HG03139 (cell line): Measurements from ENCODE around the gene IQCN.

Source experiments
- ATAC-seq: cut with Tn5 transposase; IDR thresholded peaks from one replicate; pipeline ENCODE4 v1.9.1; 2021; ENCODE audit not compliant: unreplicated experiment

The IQCN gene

GRCh38 chr19:18266771-18267686 lies 7.2 kb downstream of the IQCN start:
- ATAC-seq, result no peak

DNA sequence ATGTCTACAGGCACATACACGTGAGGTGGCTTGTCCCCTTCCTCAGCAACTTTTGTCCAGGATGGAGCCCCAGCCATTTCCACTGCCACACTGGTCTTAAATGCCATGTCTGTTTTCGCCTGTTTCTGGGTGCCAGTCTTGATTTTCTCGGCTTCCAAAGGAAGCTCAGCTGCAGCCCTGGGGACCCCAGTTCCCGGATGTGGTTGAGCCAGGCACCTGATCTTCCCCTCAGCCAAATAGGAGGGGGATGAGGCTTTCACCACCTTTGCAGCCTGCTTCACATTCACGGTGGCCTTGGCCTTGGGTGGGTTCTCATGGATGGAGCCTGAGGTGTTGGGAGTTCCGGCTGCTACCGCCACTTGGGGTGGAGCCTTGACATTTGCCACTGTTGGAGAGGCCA lies 8.7 kb downstream of the IQCN start:
- no peak for ATAC-seq

GRCh38 chr19:18264971-18265540 lies 9.2 kb downstream of the IQCN start:
- no peak for ATAC-seq

DNA sequence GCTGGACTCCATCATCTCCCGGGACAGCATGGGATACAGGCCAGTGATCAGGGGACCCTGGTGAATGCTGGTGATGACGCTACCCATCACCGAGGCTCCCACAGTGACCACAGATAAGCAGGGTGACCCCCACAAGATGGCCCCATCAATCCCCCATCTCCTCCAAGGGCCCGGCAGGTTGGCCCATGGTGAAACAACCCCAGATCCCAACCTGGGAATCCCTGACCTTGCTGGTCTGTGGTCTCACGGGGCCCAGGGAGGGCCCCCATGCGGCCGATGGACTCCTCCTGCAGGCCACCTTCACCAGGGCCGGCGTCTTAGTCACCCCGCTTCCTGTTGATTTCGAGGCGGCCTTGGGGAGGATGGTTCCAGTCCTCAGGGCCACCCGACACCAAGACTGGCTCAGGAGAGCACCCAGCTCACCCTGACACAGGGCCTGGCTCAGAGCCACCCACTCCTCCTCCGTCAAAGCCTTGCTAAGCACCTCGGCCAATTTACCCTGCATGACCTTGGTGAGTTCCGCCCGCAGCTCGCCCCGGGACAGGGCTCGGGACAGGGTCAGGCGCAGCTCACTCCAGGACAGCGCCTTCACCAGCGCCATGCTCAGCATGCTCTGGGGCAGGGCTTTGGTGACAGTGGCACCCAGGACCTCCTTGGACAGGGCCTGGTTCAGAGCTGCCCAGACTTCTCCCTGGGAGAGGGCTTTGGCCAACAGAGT lies 10.0 kb downstream of the IQCN start:
- ATAC-seq, result no peak

DNA sequence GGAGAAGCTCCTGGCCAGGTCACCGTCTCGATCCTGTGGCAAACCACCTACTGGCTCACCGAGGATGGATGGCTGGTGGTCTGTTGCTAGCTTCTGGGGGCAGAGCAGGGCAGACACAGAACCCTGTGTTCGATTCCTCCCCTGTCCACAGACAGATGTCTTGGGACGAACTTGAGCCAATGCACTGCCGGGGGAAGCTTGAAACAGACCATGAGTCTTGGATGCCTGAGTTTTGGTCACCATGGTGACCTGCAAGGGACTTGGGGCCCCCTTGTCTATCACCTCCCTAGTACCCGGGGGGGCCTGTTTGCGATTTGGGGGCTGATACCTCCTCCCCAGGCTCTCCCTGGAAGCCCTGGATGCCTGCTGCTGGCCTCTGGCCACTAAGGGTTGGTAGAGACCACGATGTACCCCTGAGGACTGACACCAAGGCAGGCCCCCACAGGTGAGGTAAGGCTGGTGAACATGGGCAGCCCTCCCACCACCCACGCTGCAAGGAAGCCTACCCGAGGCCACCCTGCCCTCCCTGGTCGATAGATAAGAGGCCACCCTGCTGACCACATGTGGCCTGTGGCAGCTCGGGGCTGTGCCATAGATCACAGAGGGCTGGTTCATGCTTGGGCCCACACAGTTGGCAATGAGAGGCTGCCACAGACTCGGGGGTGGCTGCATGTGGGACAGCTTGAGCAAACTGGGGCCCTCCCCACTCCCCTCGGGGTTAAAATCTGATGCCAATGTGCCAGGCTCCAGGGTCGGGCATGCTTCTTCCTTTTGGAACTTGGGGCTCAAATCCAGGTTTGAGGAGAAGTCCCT lies 10.7 kb downstream of the IQCN start:
- no peak for ATAC-seq

- no peak for ATAC-seq
These were observed 11.3 kb downstream of the IQCN start for GRCh38 chr19:18262917-18263316.

GRCh38 chr19:18262144-18262543 lies 12.1 kb downstream of the IQCN start:
- no peak for ATAC-seq

GRCh38 chr19:18261474-18261873 lies 12.8 kb downstream of the IQCN start:
- no peak for ATAC-seq

DNA sequence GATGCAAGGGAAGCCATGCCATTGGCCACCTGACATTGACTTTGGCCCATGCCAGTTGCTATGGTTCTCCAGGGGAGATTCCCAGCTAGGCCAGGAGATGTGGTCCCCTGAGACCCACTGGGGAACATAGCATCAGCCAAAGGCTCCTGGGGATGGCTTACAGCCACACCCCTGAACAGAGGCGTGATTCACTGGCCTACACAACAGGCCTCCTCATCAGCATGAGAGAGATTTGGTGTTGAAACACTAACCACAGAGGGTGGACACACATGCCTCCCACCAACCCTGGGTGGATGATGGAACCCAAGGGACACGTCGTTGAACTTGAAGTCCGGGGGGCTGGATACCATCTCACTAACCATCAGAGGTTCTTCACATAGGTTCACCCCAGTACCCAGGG lies 14.4 kb downstream of the IQCN start:
- no peak for ATAC-seq

DNA sequence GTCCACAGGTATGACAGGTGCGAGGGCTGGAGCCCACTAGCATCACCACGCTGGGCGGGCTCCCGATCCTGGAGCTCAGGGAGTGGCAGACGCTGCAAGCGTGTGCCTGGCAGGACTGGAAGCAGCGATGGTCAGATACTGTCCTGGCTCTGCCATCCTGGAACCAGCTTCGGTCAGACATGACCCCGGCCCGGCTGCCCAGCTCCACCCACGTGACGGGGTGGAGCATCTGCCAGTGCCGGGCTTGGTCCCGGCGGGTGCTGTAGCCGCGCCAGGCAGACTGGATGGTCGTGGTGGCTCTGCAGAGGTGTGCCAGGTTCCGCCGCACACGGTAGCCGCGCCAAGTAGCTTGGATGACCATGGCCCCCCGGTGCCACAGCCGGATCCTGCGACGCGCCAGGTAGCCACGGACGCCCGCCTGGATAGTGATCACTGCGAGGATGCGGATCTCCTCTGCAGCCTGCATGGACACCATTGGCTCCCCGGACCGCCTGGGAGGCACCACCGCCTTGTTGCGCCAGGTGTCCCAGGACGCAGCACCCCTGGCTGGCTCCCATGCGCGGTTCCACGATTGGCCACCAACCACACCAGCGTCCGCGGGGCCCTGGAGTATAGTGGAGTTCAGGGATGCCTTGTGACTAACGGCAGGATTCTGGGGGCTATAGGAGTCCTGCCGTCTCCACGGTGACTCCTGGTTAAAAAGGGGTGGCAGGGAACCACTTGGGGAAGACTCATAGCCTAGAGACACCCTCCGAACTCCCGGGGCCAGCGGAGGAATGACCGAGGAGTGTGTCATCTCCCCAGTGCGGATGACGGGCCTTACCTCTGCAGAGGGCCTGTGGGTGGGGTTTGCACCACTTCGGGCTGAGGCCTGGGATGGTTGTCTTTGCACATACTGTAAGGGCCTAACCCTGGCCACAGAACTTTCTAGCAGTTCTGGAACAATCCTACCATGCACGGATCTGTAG lies 16.5 kb downstream of the IQCN start:
- no peak for ATAC-seq

DNA sequence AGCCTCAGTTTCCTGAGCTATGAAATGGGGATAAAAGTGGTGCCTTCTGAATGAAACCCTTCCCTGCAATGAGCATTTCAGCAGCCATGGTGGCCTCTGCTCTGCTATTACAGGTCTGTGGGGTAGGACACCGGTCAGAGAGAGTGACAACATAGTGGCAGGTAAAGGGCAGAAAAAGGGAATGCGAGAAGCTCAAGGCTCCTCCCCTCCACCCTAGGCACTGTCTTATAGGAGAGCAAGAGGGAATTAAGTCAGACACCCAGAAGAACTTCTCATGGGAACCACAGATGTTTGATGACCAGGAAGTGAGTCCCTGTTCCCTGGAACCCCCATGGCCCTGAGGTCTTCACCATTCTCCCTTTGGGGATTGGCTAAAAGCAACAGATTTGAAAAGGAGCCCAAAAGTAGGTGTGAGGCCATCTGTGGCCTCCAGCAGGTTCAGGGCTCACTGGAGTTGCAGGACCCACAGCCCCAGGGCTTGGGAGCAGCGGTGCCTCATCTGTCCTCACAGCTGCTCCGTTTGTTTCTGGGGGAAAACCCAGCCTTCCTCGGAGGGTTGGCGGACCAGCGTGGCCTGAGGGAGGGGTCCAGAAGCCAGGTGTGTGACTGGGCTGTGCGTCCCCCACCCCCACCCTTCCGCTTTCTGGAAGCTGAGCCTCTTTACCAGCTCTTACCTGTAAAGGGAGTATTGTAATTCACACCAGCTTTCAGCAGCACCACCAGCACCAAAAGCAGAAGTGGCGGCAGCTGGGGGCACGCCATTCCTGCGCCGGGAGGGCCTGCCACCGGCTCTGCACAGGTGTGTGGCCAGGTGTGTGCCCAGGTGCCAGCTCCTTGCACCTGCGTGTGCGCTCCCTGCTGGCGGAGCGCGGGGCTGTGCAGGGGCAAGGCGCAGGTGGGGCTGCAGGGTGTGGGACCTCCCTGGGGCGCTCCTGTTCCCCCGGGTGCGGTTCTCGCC lies 19.4 kb downstream of the IQCN start:
- no peak for ATAC-seq

DNA sequence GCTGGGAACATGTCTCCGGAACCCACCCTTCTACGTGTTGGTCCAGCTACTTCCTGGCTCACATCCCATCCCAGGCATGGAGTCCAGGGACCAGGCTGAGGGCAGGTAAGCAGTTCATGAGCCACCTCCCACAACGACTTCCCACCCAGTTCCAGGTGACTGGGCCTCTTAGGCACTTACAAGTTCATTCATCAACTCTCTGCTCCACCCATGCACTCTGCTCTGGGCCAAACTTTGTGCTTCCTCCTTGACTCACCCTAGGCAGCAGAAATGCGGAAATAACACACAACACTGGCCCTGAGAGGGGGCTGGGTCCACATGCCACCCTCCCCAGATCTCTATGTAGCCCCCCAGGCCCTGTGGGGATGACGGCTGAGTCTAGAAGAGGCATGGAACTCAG lies 20.5 kb downstream of the IQCN start:
- ATAC-seq, result no peak

GRCh38 chr19:18253130-18253529 lies 21.1 kb downstream of the IQCN start:
- ATAC-seq, result no peak

GRCh38 chr19:18252370-18252717 lies 21.9 kb downstream of the IQCN start:
- no peak for ATAC-seq

GRCh38 chr19:18251587-18252369 lies 22.5 kb downstream of the IQCN start:
- no peak for ATAC-seq

DNA sequence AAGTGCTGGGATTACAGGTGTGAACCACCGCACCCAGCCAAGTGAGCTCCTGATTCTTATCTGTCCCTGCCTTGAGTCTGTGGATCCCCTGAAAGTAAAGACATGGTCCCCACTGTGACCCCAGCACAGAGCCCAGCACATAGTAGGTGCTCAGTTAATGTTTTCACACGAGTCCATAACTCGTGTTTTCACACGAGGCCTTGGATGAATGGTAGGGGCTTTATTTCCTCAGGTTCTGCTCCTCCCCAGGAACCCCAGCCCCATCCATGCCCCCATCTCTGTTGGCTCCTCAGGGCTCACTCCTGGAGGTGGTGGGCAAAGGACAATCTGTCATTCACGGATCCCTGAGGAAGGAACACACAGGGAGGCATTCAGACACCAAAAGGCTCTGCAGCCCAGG lies 24.4 kb downstream of the IQCN start:
- no peak for ATAC-seq

DNA sequence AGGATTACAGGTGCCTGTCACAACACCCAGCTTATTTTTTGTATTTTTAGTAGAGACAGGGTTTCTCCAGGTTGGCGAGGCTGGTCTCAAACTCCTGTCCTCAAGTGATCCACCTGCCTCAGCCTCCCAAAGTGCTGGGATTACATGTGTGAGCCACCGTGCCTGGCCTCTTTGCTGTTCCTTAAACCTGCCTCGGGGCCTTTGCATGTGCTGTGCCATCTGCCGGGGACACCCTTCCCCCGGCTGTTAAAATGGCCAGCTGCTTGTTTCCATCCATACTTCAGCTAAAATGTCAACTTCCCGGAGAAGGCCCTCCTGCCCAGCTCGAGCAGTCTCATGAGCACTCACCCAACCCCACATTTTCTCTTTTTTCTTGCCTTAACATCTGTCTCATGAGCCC lies 29.0 kb downstream of the IQCN start:
- no peak for ATAC-seq

DNA sequence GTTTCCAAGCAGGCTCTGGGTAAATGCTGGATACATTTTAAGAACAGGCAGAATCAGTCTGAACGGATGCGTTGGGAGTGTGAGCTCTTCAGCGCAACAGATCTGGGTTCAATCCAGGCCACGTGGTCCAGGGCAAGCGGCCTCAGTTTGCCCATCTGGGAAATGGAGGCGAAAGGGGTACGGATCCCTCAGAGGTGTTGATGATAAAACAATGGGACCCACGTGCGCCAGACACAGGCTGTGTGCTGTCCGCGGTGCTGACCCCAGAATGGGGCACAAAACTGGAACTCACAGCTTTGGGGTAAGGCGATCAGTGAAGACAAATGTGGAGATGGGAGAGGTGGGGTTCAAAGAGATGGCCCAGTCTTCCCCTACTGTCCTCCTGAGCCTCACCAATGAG lies 34.9 kb downstream of the IQCN start:
- no peak for ATAC-seq
